RWPE1 (cell line): Measurements from ENCODE around the gene CCN5.

Source experiments
- CTCF ChIA-PET: fragments of 350-600 bp; sonication (Branson Sonifier 250); formaldehyde crosslinking; extraction: SDS; loops from one replicate; lab custom pipeline; 2021; lab: Yijun Ruan, JAX
- POLR2A ChIA-PET: fragments of 400-600 bp; formaldehyde crosslinking; extraction: SDS; loops from one replicate; lab custom pipeline; 2020; ENCODE audit warnings: antibody characterized with exemption; ENCODE audit not compliant: low non-redundant PET; lab: Yijun Ruan, JAX
- DNase-seq: peaks from one replicate; pipeline ENCODE4 v3.0.0; 2012; ENCODE audit warnings: low spot score
- H3K27ac ChIP-seq: fragments of 450-650 bp; 2 replicates; pipeline ENCODE4 v1.5.1; 2017
- TF ChIP-seq, protein P1 (sequence below): fragments of 450-650 bp; conservative IDR thresholded peaks from 2 replicates; pipeline ENCODE4 v1.5.1; 2017; ENCODE audit warnings: low read depth, mild to moderate bottlenecking

CCN5 gene

DNA sequence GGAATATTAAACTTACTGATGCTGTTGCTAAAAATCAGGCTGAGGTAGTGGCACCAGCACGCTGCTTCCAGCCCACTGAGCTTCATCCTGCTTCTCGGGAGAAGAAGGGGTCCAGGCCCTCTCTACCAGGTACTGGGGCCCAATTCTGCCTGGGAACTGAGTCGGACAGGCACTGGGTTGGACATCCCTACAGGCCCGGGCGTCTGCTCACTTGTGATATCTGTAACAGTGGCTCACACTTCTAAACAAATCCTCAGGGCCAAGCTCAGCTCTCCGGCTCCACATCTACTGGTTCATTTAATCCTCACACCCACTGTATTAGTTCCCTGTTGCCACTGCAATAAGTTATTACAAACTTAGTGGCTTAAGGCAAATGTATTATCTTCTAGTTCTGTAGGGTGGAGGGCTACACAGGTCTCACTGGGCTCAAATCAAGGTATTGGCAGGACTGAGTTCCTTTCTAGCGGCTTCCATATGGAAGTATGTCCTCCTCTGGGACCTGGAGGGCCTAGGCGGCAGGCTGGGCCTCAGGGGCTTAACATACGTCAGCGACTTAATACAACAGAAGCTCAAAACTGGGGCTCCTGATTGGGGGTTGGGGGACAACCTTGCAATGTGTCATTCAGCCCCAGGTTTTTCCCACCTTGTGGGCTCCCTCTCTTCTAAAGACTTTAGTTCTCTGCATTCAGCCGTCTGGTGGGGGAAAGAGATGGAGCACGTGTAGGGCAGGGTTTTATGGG lies 28.9 kb downstream of the CCN5 start:
- TF ChIP-seq, protein P1, sequence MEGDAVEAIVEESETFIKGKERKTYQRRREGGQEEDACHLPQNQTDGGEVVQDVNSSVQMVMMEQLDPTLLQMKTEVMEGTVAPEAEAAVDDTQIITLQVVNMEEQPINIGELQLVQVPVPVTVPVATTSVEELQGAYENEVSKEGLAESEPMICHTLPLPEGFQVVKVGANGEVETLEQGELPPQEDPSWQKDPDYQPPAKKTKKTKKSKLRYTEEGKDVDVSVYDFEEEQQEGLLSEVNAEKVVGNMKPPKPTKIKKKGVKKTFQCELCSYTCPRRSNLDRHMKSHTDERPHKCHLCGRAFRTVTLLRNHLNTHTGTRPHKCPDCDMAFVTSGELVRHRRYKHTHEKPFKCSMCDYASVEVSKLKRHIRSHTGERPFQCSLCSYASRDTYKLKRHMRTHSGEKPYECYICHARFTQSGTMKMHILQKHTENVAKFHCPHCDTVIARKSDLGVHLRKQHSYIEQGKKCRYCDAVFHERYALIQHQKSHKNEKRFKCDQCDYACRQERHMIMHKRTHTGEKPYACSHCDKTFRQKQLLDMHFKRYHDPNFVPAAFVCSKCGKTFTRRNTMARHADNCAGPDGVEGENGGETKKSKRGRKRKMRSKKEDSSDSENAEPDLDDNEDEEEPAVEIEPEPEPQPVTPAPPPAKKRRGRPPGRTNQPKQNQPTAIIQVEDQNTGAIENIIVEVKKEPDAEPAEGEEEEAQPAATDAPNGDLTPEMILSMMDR, result no peak
- POLR2A ChIA-PET, result no interaction called here
- DNase-seq, result no peak
- no peak overlapping the region for H3K27ac ChIP-seq
- CTCF ChIA-PET, result interaction anchor here (7.1 kb wide), 1 partner anchor 60 kb away, joined by 39 read pairs; no protein-coding TSS in a partner anchor

DNA sequence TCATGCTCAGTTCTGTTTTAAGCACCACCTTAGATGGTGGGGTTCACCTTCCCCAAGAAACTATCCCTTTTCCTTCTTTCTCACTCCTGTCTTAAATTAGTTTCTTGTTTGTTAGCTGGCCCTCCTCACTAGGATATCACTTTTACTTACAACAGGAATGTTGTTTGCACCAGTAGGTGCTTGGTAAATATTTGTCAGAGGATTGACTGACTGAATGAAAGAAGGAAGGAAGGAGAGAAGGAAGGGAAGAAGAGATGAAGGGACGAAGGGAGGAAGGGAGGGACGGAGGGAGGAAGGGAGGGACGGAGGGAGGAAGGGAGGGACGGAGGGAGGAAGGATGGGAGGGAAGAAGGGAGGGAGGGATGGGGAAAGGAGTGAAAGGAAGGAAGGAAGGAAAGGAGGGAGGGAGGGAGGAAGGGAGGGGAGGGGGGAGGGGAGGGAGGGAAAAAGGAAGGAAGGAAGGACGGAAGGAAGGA lies 30.0 kb downstream of the CCN5 start:
- CTCF ChIA-PET, result interaction anchor here (1.0 to 7.1 kb wide), 2 partner anchors 61 to 183 kb away, joined by 3 to 39 read pairs; no protein-coding TSS in a partner anchor
- no peak for DNase-seq
- H3K27ac ChIP-seq, result no peak overlapping the region
- TF ChIP-seq, protein P1, result no peak
- POLR2A ChIA-PET, result no interaction called here

GRCh38 chr20:44745598-44746366 lies 30.6 kb downstream of the CCN5 start, which contains the start of gene KCNK15:
Gene KCNK15, plus strand, starts transcription at chr20:44745865. Its CDS starts 46 bp downstream, at chr20:44745911.
- peak within 1 kb of the TSS; percentile 27; the same call in 1 of the 2 replicates for H3K27ac ChIP-seq
- TF ChIP-seq, protein P1, result no peak
- POLR2A ChIA-PET, result no interaction called here
- DNase-seq, result no peak
- CTCF ChIA-PET, result interaction anchor here (0.6 to 5.3 kb wide), 3 partner anchors 54 to 184 kb away, joined by 3 to 39 read pairs (median 3); no protein-coding TSS in a partner anchor

DNA sequence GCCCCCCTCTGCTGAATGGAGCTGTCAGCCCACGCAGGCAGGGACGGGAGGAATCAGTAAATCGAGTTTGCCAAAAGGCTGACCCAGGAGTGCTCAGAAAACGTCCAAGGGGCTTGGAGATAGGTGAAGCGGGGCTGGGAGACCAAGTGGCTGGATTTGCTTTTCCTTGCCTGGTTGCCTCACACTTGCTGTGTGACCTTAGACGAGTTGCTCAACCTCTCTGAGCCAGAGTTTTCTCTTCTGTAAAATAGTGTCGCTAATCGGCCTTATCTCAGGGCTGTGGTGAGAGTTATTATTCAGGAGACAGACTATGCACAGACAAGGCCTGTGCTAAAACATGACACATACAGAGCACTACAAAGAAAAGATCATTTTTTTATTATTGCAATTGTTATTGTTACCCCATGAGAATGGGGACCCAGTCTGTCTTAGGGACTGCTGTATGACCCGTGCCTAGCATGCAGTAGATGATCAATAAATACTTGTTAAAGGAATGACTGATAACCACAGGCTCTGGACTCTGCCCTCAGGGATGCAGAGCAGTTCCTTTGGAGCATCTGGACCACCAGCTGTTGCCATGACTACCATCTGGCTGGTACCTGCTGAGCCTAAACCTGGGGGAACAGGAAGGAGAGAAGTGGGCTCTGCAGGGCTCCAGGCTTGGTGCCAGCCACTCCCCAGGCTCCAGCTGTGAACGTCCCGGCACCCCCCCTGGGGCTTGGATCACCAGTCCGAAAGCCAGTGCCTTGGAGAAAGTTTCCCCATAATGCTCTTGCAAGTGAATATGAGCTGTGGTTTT lies 31.4 kb downstream of the CCN5 start:
- DNase-seq, result no peak
- POLR2A ChIA-PET, result no interaction called here
- CTCF ChIA-PET, result interaction anchor here (0.6 to 5.3 kb wide), 13 partner anchors 10 to 510 kb away, joined by 3 to 39 read pairs (median 4); no protein-coding TSS in a partner anchor
- TF ChIP-seq, protein P1, result no peak
- H3K27ac ChIP-seq, result peak overlapping the region; percentile 27

DNA sequence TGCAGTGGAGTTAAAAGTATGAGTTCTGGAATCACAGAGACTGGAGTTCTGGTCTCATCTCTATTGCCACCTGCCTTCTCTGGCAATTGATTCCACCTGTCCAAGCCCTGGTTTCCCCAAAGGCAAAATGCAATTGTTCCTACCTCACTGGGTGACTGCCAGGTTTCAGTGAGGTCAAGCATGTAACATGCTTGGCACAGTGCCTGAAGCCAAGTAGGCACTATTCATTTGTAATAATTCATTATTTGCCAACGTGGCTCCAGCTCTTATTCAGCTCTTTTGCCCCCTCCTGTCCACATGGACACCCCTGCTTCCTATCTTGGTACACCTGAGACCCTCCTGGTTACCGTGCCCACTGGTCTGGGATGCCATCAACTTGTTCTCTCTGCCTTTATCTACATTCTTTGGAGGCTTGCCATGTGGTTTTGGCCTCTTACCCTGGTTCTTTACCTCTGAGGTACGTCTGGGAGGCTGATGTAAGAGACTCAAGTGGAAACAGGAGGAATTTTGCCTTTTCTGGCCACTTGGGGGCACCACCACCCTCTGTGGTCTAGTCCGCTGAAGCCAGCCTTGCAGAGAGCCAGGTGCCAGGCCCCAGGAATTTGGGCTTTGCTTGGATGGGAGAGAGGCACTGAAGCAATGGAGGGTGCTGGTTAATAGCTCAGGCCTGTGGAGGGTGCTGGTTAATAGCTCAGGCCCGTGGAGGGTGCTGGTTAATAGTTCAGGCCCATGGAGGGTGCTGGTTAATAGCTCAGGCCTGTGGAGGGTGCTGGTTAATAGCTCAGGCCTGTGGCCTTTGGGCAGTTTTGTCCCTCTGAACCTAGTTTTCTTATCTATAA lies 32.2 kb downstream of the CCN5 start:
- TF ChIP-seq, protein P1, result peak; percentile 89
- peak; percentile 93 for DNase-seq
- CTCF ChIA-PET, result interaction anchor here (0.6 to 5.3 kb wide), 23 partner anchors 10 to 511 kb away, joined by 3 to 39 read pairs (median 3); no protein-coding TSS in a partner anchor
- peak overlapping the region; percentile 27 for H3K27ac ChIP-seq
- POLR2A ChIA-PET, result no interaction called here
